GM18951 (cell line): ENCODE results near the gene RPS6KL1.

ENCODE experiments used
- POLR2A ChIP-seq: IDR thresholded peaks from 4 replicates; pipeline ENCODE4 v1.6.1; 2011; ENCODE audit warnings: mild to moderate bottlenecking; ENCODE audit not compliant: insufficient read length, insufficient read depth; ENCODE audit errors: extremely low read depth
- in situ Hi-C: fragments of 300-500 bp; cut with MboI; formaldehyde crosslinking; loops from one replicate; pipeline ENCODE4 v1.12.0; 2022; ENCODE audit warnings: low sequenced_read_pairs, mixed read lengths, inconsistent platforms; ENCODE audit not compliant: unreplicated experiment

RPS6KL1 gene

DNA sequence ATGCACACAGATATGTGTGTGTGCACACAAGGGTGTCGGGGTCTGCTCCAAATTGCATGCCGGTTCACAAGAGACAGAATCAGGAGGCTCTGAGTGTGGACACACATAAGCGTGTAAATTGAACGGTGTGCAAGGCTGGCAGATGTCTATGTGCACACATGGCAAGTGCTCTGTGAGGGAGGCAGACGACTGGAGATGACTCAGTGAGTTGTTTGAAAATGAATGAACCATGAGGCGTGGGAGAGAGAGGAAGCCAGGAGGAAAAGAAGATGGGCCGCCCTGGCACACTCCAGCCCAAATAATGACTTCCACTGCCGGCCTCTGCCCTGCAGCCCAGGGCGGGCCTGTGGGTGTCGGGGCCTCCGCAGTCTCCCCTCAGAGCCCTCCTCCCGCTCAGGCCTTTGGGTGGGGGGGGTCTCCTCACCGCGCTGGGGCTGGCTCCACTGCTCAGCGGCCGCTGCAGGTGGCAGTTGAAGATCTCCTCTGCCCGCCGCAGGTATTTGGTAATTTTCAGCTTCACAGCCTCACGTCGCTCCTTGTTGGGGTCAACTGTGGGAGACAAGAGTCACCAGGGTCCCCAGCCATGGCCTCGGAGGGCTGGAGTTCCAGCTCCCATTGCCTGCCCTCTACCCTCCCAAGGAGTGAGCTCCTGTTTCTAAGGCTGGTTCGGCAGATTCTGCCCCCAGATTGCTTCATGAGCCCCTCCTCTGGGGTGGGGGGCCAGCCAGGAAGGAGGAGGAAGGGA is 3.5 kb downstream of the RPS6KL1 start:
- no peak for TF ChIP-seq POLR2A

DNA sequence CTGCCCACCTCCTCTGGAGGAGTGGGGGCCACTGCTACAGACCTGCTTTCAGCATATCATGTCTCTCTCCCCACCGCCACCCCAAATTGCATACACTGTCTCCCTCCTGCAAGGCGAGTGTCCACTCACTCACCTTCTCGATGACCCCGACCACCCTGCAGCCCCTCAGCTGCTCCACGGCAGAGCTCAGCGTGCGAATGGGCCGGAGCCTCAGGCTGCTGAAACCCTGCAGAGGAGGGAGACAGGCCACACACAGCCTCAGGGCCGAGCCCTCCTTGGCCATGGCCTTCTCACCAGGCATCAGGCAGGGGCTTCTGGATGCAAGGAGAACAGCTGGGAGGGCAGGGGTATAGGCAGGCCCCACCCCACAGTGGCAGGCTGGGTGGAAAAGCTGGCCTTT is 4.7 kb downstream of the RPS6KL1 start:
- in situ Hi-C loops = loop anchor here (25.0 kb wide), 1 partner anchor 369 kb away; the partner anchor contains the start of gene FOS
- TF ChIP-seq POLR2A = no peak

More for the DNA sequence above, 3.5 kb downstream of the RPS6KL1 start:
- in situ Hi-C loops = loop anchor here (25.0 kb wide), 1 partner anchor 368 kb away; the partner anchor contains the start of gene FOS

DNA sequence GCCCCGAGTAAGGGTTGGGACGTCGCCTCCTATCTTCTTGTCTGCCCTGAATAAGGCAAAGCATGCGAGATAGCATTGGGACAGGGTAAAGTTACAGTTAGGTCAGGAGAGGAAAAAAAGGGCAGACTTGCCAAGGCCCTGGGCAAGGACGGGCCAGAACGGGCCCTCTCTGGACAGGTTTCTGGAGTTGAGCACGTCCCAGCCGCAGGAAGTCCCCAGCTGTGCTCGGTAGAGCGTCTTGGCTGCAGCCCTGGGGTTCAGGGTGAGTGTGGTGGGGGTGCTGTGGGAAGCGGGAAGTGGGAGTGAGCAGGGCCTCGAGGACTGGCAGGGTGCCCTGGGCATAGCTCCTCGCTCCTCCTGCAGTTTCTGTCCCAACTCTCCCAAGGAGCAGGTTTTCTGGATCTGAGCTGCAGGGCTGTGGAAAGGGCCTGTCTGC is 5.4 kb downstream of the RPS6KL1 start:
- in situ Hi-C loops = loop anchor here (25.0 kb wide), 1 partner anchor 370 kb away; the partner anchor contains the start of gene FOS
- TF ChIP-seq POLR2A = no peak

DNA sequence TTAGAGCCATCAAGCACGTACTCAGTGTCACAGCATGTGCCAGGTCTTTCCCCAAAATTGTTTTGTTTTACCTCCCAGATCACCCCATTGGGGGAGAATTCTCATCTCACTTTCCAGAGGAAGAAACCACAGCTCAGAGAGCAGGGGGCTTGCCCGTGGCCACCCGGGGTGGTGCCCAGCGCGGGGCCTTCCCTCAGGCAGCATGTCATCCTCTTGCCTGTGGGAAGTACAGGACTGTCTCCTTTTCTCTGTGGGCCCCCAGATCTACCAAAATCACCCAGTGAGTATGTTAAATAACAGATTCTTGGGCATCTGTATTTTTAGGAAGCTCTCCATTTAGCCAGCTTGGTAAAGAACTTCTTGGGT is 5.9 kb downstream of the RPS6KL1 start:
- in situ Hi-C loops = loop anchor here (25.0 kb wide), 1 partner anchor 370 kb away; the partner anchor contains the start of gene FOS
- no peak for TF ChIP-seq POLR2A

DNA sequence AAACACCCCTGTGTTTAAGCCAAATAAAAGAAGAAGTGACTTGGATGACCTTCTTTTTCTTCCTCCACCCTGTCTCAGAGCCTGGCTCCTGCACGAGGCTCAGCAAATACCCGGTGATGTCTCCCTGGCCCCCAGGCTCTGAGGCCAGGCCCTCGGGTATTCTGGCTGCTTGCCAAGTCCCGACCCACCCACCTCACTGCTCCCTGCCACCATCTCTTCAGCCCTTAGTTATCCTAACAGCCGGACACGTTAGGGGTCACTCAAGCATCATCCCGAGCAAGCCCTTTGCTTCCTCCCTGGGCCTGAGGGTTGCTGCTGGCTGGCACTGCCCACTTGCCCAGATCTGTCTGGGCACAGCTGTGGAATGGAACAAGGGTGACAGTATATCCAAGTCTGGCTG is 7.2 kb downstream of the RPS6KL1 start:
- in situ Hi-C loops = loop anchor here (25.0 kb wide), 1 partner anchor 371 kb away; the partner anchor contains the start of gene FOS
- TF ChIP-seq POLR2A = no peak

DNA sequence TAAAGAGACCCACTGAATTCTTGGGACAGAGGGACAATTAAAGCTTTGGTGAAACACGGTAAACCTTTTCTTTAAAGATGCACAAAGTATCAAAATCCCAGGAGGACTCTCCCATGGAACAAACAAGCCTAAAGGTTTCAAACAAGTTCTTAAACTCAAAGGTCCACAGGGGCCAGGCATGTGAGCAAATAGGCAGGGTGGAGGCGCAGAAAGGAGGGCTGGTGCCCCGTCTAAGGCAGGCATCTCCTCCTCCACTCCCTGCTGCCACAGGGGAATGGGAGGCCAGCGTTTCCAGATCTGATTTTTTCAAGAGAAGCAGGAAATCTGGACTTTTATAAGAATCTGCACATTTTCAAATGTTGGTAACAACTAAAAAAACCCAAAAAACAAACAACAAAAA is 7.6 kb downstream of the RPS6KL1 start:
- TF ChIP-seq POLR2A = no peak
- in situ Hi-C loops = loop anchor here (25.0 kb wide), 1 partner anchor 372 kb away; the partner anchor contains the start of gene FOS

DNA sequence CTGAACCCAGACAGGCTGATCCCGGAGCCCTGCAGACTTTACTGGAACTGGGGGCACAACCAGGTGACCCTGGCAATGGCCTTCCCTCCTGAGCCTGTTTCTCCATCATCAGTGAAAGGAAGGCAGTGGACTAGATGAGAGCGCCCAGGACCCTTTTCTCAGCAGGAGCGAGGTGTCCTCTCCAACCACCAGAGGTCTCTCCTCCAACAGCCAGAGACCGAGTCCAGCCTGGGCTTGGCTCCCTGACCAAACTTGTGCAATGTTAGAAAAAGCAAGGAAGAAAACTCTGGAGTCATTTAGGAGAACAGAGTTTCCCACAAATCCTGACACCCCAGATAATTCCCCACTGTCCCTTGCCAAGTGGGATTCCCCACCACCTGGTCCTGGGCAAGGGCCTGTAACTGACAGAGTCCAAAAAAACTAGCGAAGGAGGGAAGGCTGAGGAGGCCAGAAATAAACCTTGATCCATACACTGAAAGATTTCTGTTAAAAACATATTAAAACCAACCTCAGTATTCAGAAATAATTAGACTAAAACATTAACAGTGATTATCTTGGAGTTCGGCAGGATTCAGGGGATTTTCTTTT is 9.0 kb downstream of the RPS6KL1 start:
- TF ChIP-seq POLR2A = no peak
- in situ Hi-C loops = loop anchor here (25.0 kb wide), 1 partner anchor 373 kb away; the partner anchor contains the start of gene FOS

DNA sequence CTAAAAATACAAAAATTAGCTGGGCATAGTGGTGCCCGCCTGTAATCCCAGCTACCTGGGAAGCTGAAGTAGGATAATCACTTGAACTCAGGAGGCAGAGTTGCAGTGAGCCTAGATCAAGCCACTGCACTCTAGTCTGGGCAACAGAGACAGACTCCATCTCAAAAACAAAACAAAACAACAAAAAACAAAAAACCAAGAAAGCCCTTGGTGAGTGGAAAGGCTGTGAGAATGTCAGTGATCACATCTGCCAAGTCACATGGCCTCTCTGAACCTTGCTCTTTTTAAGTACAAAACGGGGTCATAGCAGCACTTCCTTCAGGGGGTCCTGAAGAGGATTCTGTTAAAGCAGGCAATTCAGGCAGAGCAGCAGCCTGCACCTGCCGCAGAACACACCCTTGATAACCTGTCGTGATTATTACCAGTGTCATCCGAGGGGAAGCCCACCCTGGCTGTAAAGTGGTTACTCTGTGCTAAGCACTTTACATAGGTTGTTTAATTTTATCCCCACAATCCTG is 9.6 kb downstream of the RPS6KL1 start:
- no peak for TF ChIP-seq POLR2A
- in situ Hi-C loops = loop anchor here (25.0 kb wide), 1 partner anchor 374 kb away; the partner anchor contains the start of gene FOS

DNA sequence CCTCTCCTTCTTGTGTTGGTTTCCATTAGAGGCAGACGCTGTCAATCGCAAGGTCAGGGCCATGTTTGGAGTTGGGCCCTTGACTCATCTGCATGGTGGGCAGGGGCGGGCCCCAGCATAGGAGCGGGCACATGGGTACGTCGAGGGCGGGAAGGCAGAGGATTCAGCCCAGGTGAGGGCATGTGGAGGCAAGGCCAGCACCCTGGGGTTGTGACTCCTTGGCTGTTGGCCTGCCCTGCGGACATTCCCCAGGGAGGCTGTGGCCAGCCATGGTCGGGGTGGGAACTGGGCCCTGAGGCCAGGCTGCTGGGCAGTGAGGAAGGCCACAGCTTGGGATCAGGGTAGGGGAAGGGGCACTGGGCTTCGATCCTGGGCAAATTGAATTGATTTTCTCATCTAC is 10.3 kb downstream of the RPS6KL1 start:
- TF ChIP-seq POLR2A = no peak
- in situ Hi-C loops = loop anchor here (25.0 kb wide), 1 partner anchor 374 kb away; the partner anchor contains the start of gene FOS

DNA sequence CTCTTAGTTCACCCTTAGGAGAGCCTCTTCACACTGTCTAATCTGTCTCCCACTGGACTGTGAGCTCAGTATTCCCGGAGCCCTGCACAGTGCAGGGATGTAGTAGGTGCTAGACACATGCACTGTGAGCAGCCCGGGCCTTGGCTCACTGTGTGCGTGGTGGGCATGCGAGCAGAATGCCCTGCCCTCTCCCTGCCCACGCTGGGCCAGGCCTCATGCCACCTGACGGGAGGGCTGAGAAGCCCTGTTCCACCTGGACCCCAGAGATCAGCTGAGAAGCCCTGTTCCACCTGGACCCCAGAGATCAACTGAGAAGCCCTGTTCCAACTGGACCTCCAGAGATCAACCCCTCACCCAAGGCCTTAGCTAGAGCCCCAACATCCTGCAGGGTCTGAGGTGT is 10.9 kb downstream of the RPS6KL1 start:
- in situ Hi-C loops = loop anchor here (25.0 kb wide), 1 partner anchor 375 kb away; the partner anchor contains the start of gene FOS
- no peak for TF ChIP-seq POLR2A

DNA sequence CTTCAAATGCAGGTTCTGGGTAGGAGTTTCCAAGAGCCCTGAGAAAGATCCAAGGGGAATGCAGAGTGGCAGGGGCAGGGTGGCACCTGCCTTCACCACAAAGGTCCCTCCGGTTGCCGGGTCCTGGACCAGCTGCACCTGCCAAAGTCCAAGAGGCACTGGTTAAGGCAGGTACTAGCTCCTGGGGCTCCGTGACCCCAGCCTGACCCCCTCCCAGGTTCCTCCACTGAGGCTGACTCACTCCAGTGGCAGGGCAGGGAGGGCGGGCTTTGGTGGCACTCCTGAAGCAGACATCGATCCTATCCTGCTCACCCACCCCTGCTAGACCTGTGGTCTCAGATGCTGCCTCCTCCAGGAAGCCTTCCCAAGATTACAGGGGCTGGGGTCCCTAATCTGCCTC is 11.4 kb downstream of the RPS6KL1 start:
- in situ Hi-C loops = loop anchor here (25.0 kb wide), 1 partner anchor 376 kb away; the partner anchor contains the start of gene FOS
- TF ChIP-seq POLR2A = no peak

DNA sequence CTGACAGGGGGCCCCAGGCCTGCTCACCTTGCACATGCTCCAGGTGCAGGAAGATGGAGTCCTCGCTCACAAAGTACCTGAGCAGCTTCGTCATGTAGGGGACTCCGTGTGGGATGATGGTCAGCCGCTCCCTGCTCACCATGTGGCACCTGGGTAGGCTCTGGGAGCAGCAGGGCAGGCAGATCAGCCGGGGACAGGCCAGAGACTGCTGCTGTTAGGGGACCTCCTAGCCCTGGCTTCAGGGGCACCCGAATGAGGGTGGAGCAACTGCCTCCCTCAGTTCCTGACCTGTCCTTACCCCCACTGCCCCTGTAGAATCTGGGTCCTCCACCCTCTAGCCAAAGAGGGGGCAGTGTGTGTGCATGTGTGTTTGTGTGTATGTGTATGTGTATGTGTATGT is 11.8 kb downstream of the RPS6KL1 start:
- TF ChIP-seq POLR2A = no peak
- in situ Hi-C loops = loop anchor here (25.0 kb wide), 1 partner anchor 376 kb away; the partner anchor contains the start of gene FOS

DNA sequence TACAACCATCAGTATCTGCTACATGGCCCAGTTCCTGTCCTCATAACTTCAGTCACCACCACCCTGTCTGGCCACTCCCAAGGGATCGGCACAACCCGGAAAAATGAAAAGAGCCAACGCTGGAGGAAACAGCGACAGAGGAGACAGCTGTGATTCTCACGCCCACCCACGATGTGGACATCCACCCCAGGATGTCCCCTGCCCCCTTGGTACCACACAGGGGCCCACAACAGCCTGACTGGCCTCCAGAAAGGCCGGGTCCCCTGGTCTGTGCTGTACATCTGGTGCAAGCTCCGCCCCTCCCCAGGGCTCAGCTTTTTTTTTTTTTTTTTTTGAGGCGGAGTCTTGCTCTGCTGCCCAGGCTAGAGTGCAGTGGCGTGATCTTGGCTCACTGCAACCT is 12.5 kb downstream of the RPS6KL1 start:
- in situ Hi-C loops = loop anchor here (25.0 kb wide), 1 partner anchor 377 kb away; the partner anchor contains the start of gene FOS
- no peak for TF ChIP-seq POLR2A
